ENCODE measurements around the gene PHIP.

PHIP gene

DNA sequence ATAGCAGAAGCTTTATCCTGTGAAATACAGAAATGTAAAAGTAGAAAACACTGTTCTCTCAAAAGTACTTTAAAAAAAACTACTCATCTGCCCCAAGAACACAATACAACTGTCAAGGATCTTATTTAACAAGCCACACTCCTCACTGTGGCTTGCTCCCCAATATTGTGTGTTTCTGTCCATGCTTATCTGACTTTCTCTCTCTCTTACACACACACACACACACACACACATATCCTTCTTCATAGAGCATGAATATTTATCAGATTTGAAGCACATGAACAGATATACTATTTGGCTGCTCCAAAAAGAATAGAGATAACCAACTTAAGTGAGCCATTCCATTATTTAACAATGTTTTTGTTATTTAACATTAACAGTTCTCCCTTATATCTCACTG is 3.6 kb upstream of the PHIP start:
- no peaks in the 10 kb centered on the region for H3K27me3 ChIP-seq (ENCODE audit: insufficient read depth, low read length)
- H3K36me3 ChIP-seq (ENCODE audit: insufficient read depth, low read length): no peaks in the 10 kb centered on the region
- H3K9me3 ChIP-seq (ENCODE audit: low read length): no peaks in the 10 kb centered on the region
- no peak overlapping the region for H2AFZ ChIP-seq (ENCODE audit: low read depth, low read length)
- no peak overlapping the region for H3K4me3 ChIP-seq (ENCODE audit: low read length)
- peaks cover 15% of the 10 kb centered on the region for H3K4me1 ChIP-seq (ENCODE audit: insufficient read depth, low read length)

DNA sequence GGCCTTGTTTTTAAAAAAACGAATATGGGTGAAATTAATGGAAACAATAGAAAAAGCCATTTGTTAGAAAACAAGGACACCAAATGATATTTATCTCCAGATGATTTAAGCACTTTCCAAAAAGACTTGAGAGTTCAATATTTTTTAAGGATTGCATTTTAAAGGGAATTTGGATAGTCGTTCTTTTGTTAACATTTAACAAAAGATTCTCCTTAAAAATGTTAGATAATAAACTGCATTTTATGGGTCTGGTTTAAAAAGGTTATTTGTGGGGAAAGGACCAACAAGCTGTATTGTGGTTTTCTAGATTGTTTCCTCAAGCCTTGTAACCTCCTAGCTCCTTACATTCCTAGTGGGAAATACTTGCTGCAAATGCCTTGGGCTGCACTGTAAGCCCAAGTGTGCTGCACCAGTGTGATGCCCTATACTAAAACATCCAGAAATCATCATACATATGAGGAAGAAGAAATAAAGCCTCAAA is 1.5 kb upstream of the PHIP start:
- Histone ChIP-seq H2AFZ (ENCODE audit: low read depth, low read length) (peak overlapping the region; percentile 84), H3K4me3 (ENCODE audit: low read length) (peak overlapping the region; percentile 85), H3K9me3 (ENCODE audit: low read length) (no peaks in the 10 kb centered on the region), H3K4me1 (ENCODE audit: insufficient read depth, low read length) (peaks cover 27% of the 10 kb centered on the region), H3K36me3 (ENCODE audit: insufficient read depth, low read length) (peaks cover 8% of the 10 kb centered on the region), H3K27me3 (ENCODE audit: insufficient read depth, low read length) (no peaks in the 10 kb centered on the region)

DNA sequence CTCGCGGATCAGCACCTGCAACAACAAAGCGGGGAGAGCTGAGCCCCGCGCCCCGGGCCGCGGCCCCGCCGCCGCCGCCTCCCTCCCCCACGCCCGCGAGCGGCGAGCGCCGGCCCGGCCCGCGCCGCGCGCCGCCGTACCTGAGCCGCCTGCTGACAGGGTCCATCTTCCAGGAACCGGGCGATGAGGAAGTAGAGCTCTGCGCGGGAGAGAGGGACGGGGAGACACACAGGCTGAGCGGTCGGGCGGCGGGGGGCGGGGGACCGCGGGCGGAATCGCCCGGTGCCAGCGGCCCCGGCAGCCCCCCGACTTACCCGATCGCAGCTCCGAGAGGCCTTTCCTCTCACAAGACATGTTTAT is 359 bp downstream of the PHIP start:
- Histone ChIP-seq H3K9me3 (ENCODE audit: low read length) (no peaks in the 10 kb centered on the region), H3K4me3 (ENCODE audit: low read length) (peak overlapping the region; percentile 85), H2AFZ (ENCODE audit: low read depth, low read length) (peak overlapping the region; percentile 84), H3K4me1 (ENCODE audit: insufficient read depth, low read length) (peaks cover 27% of the 10 kb centered on the region), H3K36me3 (ENCODE audit: insufficient read depth, low read length) (peaks cover 13% of the 10 kb centered on the region), H3K27me3 (ENCODE audit: insufficient read depth, low read length) (no peaks in the 10 kb centered on the region)

- Histone ChIP-seq H3K36me3 (ENCODE audit: insufficient read depth, low read length) (peaks cover 16% of the 10 kb centered on the region), H3K27me3 (ENCODE audit: insufficient read depth, low read length) (no peaks in the 10 kb centered on the region), H3K4me3 (ENCODE audit: low read length) (peak overlapping the region; percentile 85), H3K4me1 (ENCODE audit: insufficient read depth, low read length) (peaks cover 27% of the 10 kb centered on the region), H3K9me3 (ENCODE audit: low read length) (no peaks in the 10 kb centered on the region), H2AFZ (ENCODE audit: low read depth, low read length) (peak overlapping the region; percentile 35)
These were observed 1.0 kb downstream of the PHIP start for GRCh38 chr6:79076782-79077641.

DNA sequence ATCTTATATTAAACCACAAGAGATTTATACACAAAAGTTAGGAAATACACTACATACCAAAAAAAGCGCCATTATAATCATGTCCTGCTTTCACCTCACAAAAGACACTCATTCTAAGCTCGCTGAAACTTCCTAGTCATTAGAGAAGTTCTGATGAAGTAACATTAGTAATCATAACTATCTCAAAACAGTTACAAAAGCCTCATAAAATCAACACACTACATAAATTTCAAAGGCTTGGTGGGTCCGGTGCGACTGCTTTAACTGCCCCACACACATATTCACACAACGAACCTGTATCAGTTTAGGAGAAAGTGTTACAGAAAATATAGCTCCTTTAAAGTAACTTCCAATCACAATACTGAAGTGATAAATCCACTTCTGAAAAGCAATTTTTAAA is 1.9 kb downstream of the PHIP start:
- Histone ChIP-seq H3K4me1 (ENCODE audit: insufficient read depth, low read length) (peaks cover 27% of the 10 kb centered on the region), H3K27me3 (ENCODE audit: insufficient read depth, low read length) (no peaks in the 10 kb centered on the region), H2AFZ (ENCODE audit: low read depth, low read length) (no peak overlapping the region), H3K4me3 (ENCODE audit: low read length) (peak overlapping the region; percentile 85), H3K36me3 (ENCODE audit: insufficient read depth, low read length) (peaks cover 17% of the 10 kb centered on the region), H3K9me3 (ENCODE audit: low read length) (no peaks in the 10 kb centered on the region)

DNA sequence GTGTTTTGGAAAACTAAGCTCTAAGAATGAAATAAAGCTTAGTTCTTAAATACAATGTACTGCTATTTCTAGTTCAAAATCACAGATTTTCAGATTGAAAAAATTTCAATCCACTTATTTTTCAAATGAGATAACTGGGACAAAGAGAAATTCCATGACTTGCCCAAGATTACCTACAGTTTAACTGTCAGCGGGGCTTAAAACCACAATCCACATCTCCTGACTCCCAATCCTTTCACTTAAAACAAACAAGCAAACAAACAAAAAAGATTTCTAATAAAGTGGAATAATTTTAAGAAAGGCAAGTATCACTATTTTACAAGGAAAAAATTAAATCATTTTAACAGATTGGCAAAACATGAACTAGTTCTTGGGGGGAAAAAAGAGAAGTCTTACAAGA is 4.2 kb downstream of the PHIP start:
- Histone ChIP-seq H3K9me3 (ENCODE audit: low read length) (no peaks in the 10 kb centered on the region), H3K27me3 (ENCODE audit: insufficient read depth, low read length) (no peaks in the 10 kb centered on the region), H3K4me1 (ENCODE audit: insufficient read depth, low read length) (peaks cover 13% of the 10 kb centered on the region), H3K4me3 (ENCODE audit: low read length) (no peak overlapping the region), H2AFZ (ENCODE audit: low read depth, low read length) (no peak overlapping the region), H3K36me3 (ENCODE audit: insufficient read depth, low read length) (peaks cover 25% of the 10 kb centered on the region)

DNA sequence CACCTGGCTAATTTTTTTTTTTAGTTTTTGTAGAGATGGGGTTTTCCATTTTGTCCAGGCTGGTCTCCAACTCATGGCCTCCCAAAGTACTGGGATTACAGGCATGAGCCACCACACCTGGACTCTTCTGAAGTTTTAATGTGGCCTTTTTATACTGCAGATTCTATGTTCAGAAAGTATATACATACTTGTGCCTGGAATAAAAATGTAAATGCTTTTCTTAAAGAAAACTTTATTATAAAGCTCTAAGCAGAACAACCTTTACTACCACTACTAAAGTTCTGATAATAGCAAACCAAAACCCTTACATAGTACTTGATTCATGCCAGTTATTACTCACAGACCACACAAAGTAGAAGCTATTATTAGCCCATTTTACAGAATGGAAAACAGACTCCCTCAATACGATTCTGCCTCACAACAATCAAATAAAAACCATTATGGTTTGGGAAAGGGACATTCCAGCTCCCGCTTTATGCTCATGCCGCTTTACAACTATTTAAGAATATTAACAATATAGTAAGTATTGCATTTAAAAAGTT is 5.3 kb downstream of the PHIP start:
- H3K27me3 ChIP-seq (ENCODE audit: insufficient read depth, low read length): no peaks in the 10 kb centered on the region
- peaks cover 13% of the 10 kb centered on the region for H3K4me1 ChIP-seq (ENCODE audit: insufficient read depth, low read length)
- peaks cover 25% of the 10 kb centered on the region for H3K36me3 ChIP-seq (ENCODE audit: insufficient read depth, low read length)
- no peak overlapping the region for H2AFZ ChIP-seq (ENCODE audit: low read depth, low read length)
- H3K4me3 ChIP-seq (ENCODE audit: low read length): no peak overlapping the region
- no peaks in the 10 kb centered on the region for H3K9me3 ChIP-seq (ENCODE audit: low read length)

- peaks cover 25% of the 10 kb centered on the region for H3K36me3 ChIP-seq (ENCODE audit: insufficient read depth, low read length)
- H3K27me3 ChIP-seq (ENCODE audit: insufficient read depth, low read length): no peaks in the 10 kb centered on the region
- peaks cover 13% of the 10 kb centered on the region for H3K4me1 ChIP-seq (ENCODE audit: insufficient read depth, low read length)
- no peak overlapping the region for H2AFZ ChIP-seq (ENCODE audit: low read depth, low read length)
- H3K9me3 ChIP-seq (ENCODE audit: low read length): no peaks in the 10 kb centered on the region
- no peak overlapping the region for H3K4me3 ChIP-seq (ENCODE audit: low read length)
These were observed 6.5 kb downstream of the PHIP start for GRCh38 chr6:79071547-79071946.

DNA sequence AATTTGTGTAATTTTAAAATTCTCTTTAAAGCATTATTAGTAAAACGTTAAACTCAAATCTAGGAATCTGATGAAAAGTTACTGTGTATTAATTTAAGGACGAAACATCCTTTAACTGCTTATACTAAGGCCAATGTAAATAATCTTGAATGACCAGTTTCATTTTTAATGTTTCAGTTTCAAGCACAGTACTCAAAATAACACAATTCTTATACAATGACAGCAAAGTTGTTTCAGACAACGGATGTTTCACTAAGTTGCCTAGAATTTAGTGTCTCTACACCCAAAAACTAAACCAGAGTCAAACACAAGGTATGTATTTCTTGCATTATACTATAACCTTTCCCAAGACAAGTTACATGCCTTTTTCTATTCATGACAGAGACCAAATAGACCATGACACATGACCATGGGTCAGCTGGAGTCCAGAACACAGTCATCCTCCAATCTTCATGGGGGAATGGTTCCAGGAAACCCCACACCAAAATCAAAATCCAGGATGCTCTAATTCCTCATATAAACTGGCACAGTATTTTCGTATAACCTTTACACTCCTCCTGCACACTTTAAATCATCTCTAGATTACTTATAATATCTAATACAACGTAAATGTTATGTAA is 7.7 kb downstream of the PHIP start:
- H3K9me3 ChIP-seq (ENCODE audit: low read length): no peaks in the 10 kb centered on the region
- peaks cover 21% of the 10 kb centered on the region for H3K36me3 ChIP-seq (ENCODE audit: insufficient read depth, low read length)
- no peak overlapping the region for H2AFZ ChIP-seq (ENCODE audit: low read depth, low read length)
- H3K4me3 ChIP-seq (ENCODE audit: low read length): no peak overlapping the region
- H3K4me1 ChIP-seq (ENCODE audit: insufficient read depth, low read length): peaks cover 4% of the 10 kb centered on the region
- no peaks in the 10 kb centered on the region for H3K27me3 ChIP-seq (ENCODE audit: insufficient read depth, low read length)

- Histone ChIP-seq H3K9me3 (ENCODE audit: low read length) (peaks cover 2% of the 10 kb centered on the region), H3K4me3 (ENCODE audit: low read length) (no peak overlapping the region), H2AFZ (ENCODE audit: low read depth, low read length) (no peak overlapping the region), H3K4me1 (ENCODE audit: insufficient read depth, low read length) (no peaks in the 10 kb centered on the region), H3K36me3 (ENCODE audit: insufficient read depth, low read length) (peaks cover 21% of the 10 kb centered on the region), H3K27me3 (ENCODE audit: insufficient read depth, low read length) (no peaks in the 10 kb centered on the region)
These were observed 11.2 kb downstream of the PHIP start for GRCh38 chr6:79066828-79067227.

DNA sequence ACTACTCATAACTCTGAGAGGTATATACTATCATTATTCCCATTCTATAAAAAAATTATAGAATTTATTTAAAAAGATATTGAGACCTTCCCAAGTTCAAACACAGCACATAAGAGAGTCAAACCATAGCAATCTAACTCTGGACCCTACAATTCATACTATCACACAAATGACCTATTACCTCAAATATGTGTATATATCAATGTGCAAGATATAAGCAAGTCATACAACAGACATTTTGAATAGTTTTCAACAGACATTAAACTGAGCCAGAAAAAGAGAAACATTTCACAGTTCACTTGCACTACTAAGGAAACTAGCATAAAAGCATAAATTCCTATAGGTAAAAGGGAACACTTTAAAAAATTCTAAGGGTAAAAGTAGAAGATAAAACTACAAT is 11.7 kb downstream of the PHIP start:
- H3K4me3 ChIP-seq (ENCODE audit: low read length): no peak overlapping the region
- peaks cover 24% of the 10 kb centered on the region for H3K36me3 ChIP-seq (ENCODE audit: insufficient read depth, low read length)
- H2AFZ ChIP-seq (ENCODE audit: low read depth, low read length): no peak overlapping the region

DNA sequence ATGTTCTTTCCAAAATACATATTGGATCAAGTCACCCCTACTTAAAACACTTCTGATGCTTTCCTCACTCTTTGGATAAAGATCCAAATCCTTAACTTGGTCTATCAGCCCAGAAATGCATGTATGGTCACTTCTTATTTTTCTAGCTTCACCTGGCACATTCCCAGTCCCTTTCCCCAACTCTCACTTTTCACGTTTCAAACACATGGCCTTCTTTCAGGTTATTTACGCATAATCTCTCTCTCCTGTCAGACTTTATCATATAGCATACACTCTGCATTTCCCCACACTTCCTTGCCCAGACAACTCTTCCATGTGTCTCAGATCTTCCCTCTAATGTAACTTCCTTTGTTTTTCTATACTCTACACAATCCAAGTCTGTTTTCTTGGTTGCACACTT is 12.8 kb downstream of the PHIP start:
- peaks cover 2% of the 10 kb centered on the region for H3K9me3 ChIP-seq (ENCODE audit: low read length)
- H2AFZ ChIP-seq (ENCODE audit: low read depth, low read length): no peak overlapping the region
- peaks cover 26% of the 10 kb centered on the region for H3K36me3 ChIP-seq (ENCODE audit: insufficient read depth, low read length)
- H3K27me3 ChIP-seq (ENCODE audit: insufficient read depth, low read length): no peaks in the 10 kb centered on the region
- H3K4me1 ChIP-seq (ENCODE audit: insufficient read depth, low read length): no peaks in the 10 kb centered on the region
- no peak overlapping the region for H3K4me3 ChIP-seq (ENCODE audit: low read length)

More for the DNA sequence above, 11.7 kb downstream of the PHIP start:
- Histone ChIP-seq H3K27me3 (ENCODE audit: insufficient read depth, low read length) (no peaks in the 10 kb centered on the region), H3K9me3 (ENCODE audit: low read length) (peaks cover 2% of the 10 kb centered on the region), H3K4me1 (ENCODE audit: insufficient read depth, low read length) (no peaks in the 10 kb centered on the region)

DNA sequence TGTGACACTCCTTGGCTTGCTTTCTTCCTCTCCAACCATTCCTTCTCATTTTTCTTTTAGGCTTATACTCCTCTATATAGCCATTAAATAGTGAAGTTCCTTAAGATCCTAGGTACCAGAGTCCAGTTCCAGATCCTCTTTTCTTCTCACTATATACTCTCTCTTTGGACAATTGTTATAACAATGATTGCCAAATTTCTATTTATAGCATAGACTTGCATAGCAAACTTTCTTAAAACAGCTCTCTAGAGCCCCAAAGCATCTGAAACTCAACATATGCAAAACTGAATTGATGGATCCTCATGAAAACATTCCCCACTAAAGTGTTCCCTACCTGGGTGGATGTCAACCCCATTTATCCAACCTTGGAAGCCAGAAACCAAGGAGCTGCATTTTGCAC is 13.4 kb downstream of the PHIP start:
- Histone ChIP-seq H3K4me1 (ENCODE audit: insufficient read depth, low read length) (no peaks in the 10 kb centered on the region), H3K9me3 (ENCODE audit: low read length) (peaks cover 2% of the 10 kb centered on the region), H2AFZ (ENCODE audit: low read depth, low read length) (no peak overlapping the region)

More for the DNA sequence above, 13.4 kb downstream of the PHIP start:
- Histone ChIP-seq H3K4me3 (ENCODE audit: low read length) (no peak overlapping the region), H3K36me3 (ENCODE audit: insufficient read depth, low read length) (peaks cover 29% of the 10 kb centered on the region), H3K27me3 (ENCODE audit: insufficient read depth, low read length) (no peaks in the 10 kb centered on the region)

All from neuron (in vitro differentiated cells).